HG02973 (cell line): ENCODE results near the gene TBL2.
"Not testable (repeated sequence)": the region's sequence is repeated elsewhere in the genome, so short reads cannot be mapped to it uniquely, and the experiment has no call there.

ENCODE experiments used
- ATAC-seq: cut with Tn5 transposase; IDR thresholded peaks from one replicate; pipeline ENCODE4 v1.9.1; 2021; ENCODE audit warnings: moderate library complexity; ENCODE audit not compliant: unreplicated experiment

TBL2 gene

DNA sequence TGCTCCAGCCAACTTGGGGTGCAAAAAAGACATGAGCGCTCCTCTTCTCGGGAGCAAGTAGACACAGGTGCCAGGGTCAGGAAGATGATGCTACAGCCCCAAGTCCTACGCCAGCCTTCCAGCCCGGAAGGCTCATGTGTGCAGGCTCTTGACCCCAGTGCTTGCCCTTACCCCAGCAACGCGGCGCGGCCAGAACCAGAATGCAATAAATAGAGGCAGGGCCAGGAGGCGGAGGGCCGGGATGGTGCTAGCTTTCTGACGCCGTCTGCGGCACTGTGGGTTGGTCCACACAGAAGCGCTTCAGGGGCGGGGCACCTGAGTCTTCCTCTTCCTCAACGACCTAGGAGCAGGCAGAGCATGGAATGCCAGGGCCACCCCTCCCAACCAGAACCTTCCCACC lies 41.3 kb downstream of the TBL2 start:
- no peak for ATAC-seq

DNA sequence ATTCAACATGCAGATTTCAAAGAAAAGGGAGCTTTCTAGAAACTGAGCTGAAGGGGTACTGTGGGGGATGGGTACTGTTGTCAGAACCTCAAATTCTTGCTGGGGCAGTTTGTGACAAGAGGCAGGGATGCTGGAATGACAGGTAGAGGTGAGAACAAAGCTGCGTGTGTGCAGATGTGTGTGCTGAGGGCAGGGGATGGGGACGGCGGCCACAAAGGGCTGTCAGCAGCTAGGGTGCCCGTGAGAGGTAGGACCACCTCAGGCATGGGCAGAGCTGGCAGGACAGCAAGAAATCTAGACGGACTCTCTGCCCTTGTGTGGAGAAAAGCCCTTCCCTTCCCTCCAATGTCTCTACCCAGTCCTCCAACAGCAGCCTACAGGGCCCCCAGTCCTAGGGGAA lies 41.9 kb downstream of the TBL2 start:
- no peak for ATAC-seq

DNA sequence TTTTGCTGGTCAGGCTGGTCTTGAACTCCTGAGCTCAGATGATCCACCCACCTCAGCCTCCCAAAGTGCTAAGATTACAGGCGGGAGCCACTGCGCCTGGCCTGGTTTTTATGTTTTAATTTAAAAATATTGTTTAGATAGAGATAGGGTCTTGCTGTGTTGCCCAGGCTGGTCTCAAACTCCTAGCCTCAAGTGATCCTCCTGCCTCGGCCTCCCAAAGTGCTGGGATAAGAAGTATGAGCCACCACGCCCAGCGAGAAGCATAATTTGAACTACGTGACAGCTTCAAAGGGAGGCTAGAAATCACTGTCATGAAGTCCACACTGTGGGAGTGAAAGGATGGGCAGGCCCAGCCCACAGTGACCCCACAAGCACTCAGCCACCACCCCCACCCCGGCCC lies 42.5 kb downstream of the TBL2 start:
- ATAC-seq = not testable (repeated sequence)

DNA sequence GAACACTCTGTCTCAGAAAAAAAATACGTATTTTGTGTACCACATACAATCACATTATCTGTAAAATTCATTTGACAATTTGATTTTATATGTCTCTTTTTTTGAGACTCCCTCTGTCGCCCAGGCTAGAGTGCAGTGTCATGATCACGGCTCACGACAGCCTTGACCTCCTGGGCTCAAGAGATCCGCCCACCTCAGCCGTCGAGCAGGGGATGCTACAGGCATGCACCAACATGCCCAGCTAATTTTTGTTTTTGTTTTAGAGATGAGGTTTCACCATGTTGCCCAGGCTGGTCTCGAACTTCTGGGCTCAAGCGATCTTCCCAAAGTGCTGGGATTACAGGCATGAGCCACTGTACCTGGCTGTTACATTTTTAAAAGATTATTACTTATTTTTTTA lies 44.6 kb downstream of the TBL2 start:
- ATAC-seq = no peak

DNA sequence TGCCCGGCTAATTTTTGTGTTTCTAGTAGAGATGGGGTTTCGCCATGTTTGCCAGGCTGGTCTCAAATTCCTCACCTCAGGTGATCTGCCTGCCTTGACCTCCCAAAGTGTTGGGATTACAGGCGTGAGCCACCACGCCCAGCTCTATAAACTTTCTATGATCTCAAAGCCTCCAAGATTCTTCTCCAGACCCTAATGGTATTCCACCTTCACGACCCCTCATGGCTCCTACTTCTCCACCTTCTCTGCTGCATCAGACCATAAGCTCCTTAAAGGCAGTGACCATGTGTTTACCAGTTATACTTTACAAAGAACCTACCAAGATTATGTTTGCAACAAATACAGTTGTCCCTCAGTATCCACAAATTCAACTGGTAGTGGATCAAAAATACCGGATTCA lies 46.2 kb downstream of the TBL2 start:
- no peak for ATAC-seq

DNA sequence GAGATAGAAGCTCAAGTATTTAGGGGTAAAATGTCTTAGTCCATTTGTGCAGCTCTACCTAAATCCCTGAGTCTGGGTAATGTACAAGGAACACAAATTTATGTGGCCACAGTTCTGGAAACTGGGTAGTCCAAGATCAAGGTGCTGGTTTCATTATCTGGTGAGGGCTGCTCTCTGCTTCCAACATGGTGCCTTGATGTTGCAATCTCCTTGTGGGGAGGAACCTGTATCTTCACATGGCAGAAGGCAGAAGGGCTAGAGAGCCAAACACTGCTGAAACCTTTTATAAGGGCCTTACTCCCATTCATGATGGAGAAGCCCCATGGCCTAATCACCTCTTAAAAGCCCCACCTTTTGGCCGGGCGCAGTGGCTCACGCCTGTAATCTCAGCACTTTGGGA lies 47.6 kb downstream of the TBL2 start:
- no peak for ATAC-seq

DNA sequence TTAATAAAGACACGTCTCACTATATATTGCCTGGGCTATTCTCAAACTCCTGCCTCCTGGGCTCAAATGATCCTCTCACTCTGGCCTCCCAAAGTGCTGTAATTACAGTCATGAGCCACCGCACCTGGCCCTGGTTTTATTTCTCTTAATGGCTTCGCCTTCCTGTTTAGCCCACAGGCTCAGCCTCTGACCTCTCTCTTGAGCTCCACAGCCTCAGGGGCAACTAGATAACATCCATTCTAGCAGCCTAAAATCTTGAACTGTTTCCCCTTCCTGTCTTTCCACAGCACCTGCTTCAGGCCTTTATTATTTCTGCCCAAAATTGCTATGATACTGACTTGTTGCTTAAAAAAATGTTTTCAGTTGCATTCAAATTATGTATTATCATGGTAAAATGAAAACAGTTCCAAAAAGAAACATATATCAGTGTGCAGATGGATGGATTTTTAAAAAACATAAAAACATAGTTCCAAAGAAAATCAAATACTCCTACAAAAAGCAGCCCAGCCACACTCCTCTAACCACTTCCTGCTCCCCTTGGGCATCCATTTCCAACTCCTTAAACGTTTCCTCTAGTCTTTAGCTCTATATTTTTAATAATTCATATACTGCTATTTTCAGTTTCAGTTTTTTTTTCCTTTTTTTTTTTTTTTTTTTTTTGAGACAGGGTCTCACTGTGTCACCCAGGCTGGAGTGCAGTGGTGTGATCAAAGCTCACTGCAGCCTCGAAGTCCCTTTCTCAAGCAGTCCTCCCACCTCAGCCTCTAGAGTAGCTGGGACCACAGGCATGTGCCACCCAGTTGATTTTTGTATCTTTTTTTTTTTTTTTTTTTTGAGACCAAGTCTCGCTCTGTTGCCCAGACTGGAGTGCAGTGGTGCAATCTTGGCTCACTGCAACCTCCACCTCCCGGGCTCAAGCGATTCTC lies 51.2 kb downstream of the TBL2 start:
- no peak for ATAC-seq

DNA sequence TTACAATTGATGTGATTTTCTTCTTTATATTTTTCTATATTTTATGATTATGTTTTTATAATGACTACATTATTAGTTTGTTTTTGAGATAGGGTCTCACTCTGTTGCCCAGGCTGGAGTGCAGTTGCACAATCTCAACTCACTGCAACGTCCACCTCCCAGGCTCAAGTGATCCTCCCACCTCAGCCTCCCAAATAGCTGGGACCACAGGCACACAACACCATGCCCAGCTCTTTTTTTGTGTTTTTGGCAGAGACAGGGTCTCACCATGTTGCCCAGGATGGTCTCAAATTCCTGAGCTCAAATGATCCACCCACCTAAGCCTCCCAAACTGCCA lies 52.3 kb downstream of the TBL2 start:
- not testable (repeated sequence) for ATAC-seq

DNA sequence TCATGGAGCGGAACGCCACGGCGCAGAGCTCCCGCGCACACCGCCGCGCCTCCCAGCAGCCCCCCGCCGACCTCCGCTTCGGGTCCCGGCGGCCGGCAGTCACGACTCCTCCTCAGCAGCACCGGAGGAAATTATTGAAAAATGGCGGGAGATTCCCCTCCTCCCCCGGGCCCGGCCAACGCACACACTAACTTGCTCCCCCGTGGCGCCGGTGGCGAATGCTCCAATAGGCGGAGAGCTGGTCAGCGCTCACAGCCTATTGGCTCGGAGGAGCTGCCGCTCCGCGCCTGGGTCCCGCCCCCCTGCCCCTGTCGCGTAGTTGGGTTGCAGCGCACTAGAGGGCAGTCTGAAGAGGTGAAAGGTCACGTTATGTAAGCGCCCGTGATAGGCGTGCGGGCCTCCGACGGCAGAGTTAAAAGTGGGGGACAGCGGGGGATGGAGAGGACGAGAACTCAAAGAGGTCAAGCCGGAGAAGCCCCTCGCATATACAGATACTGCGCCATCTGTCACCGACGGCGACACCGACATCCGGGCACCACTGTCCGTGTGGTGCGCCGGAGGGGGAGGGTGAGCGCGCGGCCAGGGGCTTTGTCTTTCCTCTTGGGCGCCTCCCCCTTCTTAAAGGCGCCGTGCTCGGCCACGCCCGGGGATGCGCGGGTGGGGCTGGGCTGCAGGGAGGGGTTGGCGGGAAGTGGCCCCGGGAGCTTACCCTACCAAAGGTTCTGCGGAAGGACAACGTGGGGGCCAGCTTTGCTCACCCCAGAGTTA lies 56.1 kb downstream of the TBL2 start, which contains the start of gene BAZ1B:
TSS of gene BAZ1B (minus strand) at position 189 of the 768 bp plus-strand sequence. CDS start 360 bp downstream, outside the sequence.
- peak; percentile 88 for ATAC-seq

DNA sequence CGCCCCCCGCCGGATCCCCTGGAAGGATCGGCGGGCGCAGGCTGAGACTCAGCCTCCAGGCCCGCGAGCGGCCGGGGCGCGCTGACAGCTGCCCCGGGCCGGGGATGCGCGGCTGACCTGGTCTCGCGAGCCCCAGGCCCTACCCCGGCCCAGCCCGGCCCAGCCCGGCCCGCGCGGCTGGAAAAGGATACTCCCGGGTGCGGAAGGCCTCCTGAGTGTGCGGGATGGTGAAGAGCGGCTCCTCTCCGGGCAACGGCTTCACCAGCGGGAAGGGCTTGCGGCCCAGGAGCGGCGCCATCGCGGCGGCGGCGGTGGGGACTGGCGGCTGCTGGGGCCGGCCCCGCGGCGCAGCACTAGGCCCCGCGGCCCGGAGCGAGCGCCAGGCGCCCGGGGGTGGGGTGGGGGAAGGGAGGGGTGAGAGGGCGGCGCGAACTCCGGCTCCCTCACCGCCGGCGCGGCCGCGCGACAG lies 56.7 kb downstream of the TBL2 start:
- ATAC-seq = peak; percentile 26

DNA sequence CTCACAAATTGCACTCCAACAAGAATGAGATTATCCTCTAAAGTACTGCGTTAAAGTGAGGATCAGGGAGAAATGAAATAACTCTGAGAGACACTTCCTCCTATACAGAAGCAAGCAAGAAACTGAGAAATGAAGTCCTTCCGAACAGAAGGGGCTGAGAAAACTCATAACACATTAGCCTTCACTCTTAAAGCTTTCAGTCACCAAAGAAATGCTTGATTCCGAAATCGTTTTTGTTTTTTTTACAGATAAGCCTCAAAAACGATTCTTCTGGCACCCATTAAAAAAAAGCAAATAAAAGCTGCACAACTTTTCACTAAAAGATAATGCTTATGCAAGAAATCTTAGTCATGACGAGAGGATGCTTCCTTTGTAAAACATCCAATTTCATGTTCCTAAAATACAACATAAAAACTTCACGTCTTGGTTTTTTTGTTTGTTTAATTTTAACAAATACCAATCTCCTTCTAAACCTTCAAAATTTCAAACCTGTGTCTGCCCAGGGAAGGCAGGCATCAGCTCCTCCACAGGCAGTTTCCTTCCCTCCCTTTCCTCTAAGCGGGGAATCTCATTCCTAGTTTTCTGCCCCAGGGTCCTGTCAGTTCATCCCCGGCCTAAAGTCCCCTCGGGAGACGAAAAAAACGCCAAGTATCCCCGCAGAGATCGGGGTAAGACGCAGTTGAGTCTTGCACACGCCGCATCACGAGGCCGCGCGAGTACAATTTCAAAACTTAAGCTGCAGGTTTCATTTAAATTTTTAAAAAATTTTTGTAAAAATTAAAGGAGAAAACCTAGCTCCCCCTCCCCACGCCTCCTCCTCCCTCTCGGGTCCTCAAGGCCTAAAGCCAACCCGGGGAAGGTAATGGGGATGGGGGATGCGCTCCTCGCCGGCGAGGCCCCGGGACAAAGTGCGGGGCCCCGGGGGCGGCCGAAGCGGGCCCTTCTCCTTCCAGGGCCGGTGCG lies 57.4 kb downstream of the TBL2 start:
- no peak for ATAC-seq

DNA sequence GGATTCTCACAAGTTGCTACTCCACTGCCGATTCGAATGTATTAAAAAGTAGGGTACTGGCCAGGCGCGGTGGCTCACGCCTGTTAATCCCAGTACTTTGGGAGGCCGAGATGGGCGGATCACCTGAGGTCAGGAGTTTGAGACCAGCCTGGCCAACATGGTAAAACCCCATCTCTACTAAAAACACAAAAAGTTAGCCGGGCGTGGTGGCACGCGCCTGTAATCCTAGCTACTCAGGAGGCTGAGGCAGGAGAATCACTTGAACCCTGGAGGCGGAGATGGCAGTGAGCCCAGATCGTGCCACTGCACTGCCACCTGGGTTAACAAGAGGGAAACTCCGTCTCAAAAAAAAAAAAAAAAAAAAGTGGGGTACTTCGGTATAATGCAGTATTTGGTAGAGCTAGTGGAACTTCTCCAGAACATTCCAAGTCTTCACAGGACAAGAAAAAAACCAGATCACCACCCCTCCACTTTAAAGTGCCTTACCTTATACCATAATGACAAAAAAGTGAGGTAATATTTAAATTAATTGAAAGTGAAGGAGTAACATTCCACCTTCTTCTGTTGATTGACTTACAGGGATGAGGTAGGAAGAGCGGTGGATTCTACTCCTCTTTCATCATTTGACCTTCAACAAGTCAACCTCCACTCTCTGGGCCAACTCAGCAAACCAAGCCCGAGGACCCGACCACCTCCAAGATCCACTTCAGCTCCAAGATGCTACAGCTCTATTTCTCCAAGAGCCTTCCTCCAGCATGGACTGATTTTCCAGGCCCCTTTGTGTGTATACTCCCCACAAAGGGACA lies 58.3 kb downstream of the TBL2 start:
- no peak for ATAC-seq

DNA sequence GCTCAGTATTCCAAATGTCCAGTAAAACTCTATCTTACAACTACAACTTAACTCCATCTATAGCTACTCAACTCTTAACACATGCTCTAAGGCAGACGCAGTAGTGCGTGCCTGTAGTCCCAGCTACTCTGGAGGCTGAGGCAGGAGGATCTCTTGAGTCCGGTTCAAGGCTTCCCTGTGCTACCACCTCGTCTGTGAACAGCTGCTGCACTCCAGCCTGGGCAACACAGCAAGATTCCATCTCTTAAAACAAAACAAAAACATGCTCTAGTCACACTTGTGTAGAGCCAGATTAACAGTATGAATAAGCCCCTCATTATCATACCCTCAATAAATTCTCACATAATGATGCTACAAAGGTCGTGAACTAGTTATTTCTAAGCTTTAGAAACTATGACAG lies 59.9 kb downstream of the TBL2 start:
- no peak for ATAC-seq
